Measurements from ENCODE around the gene RNF34.

DNA sequence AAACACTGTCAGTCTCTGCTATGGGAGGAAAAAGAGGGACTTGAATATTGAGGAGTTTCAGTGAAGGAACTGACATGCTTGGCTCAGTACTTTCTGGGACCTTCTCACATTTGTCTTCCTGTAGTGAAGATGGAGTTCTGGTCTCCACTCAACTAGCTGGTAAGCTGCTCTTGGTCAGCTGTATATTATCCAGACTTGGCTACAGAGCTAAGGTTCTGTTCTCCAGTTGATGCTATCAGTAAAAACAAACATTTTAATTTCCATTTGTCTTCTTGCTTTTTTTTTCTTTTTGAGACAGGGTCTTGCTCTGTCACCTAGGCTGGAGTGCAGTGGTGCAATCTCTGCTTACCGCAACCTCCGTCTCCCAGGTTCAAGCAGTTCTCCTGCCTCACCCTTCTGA is 5.3 kb downstream of the RNF34 start:
- TF ChIP-seq EZH2phosphoT487 (IDR thresholded peaks at IDR 0.05; ENCODE audit: borderline replicate concordance, low read depth, low read length) = no peak
- TF ChIP-seq, protein P1, sequence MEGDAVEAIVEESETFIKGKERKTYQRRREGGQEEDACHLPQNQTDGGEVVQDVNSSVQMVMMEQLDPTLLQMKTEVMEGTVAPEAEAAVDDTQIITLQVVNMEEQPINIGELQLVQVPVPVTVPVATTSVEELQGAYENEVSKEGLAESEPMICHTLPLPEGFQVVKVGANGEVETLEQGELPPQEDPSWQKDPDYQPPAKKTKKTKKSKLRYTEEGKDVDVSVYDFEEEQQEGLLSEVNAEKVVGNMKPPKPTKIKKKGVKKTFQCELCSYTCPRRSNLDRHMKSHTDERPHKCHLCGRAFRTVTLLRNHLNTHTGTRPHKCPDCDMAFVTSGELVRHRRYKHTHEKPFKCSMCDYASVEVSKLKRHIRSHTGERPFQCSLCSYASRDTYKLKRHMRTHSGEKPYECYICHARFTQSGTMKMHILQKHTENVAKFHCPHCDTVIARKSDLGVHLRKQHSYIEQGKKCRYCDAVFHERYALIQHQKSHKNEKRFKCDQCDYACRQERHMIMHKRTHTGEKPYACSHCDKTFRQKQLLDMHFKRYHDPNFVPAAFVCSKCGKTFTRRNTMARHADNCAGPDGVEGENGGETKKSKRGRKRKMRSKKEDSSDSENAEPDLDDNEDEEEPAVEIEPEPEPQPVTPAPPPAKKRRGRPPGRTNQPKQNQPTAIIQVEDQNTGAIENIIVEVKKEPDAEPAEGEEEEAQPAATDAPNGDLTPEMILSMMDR (conservative IDR thresholded peaks at IDR 0.05; ENCODE audit: low read length) = no peak

Data from OCI-LY7 (cell line).